Measurements from ENCODE around the gene CHD6. TPM values are rescaled to one million over a fixed set of nuclear protein-coding genes. Genes with fewer than 3 reads are reported as not detected.

Gene CHD6
- total and polyA plus RNA-seq, 2 experiments from 2014 or later, result 41.0 to 158 TPM

GRCh38 chr20:41367956-41368355 lies 250.2 kb downstream of the CHD6 start:
- peaks cover 23% of the 10 kb centered on the region for H3K9me3 Mint-ChIP-seq
- H3K4me1 Mint-ChIP-seq, result peaks cover 11% of the 10 kb centered on the region
- Histone ChIP-seq H3K4me3 (no peak overlapping the region), H3F3A (replicated peaks; ENCODE audit: low read depth) (peaks cover 7% of the 10 kb centered on the region; the same call in 1 of the 2 replicates), H3K27me3 (ENCODE audit: insufficient read depth) (peaks cover 56% of the 10 kb centered on the region), H3K27ac (ENCODE audit: low read depth) (no peak overlapping the region), H3K79me2 (replicated peaks; ENCODE audit: insufficient read depth) (no peaks in the 10 kb centered on the region), H2AFZ (no peak overlapping the region), H4K20me1 (replicated peaks; ENCODE audit: insufficient read depth) (no peaks in the 10 kb centered on the region), H3K4me2 (no peak overlapping the region), H3K36me3 (ENCODE audit: insufficient read depth) (no peaks in the 10 kb centered on the region), H3K4me1 (ENCODE audit: insufficient read depth) (peaks cover 5% of the 10 kb centered on the region; the same call in 1 of the 2 replicates), H3K9me2 (ENCODE audit: insufficient read depth) (no peaks in the 10 kb centered on the region)
- H3K27ac Mint-ChIP-seq, result no peak overlapping the region
- DNase-seq (ENCODE audit: low spot score), result no peak
- H3K4me3 Mint-ChIP-seq, result peak overlapping the region; percentile 4; the same call in 1 of the 3 replicates
- no peak for ATAC-seq
- TF ChIP-seq POLR2AphosphoS5 (IDR thresholded peaks at IDR 0.05; ENCODE audit: low read depth), result no peak
- no peak for TF ChIP-seq CREB1 (CRISPR knock-in tag; IDR thresholded peaks at IDR 0.05; ENCODE audit: low read depth)
- TF ChIP-seq REST (IDR thresholded peaks at IDR 0.05; ENCODE audit: unreplicated experiment), result no peak
- TF ChIP-seq CTCF (conservative IDR thresholded peaks at IDR 0.05; ENCODE audit: low read depth in 2 of 2), result 0 out of 4 replicates have a peak, but pooled peaks of 1 of the 2 experiments have one; percentile 2
- TF ChIP-seq JUNB (IDR thresholded peaks at IDR 0.05; ENCODE audit: unreplicated experiment), result no peak
- H3K27me3 Mint-ChIP-seq (ENCODE audit: insufficient read depth, low read depth, poor library complexity), result peaks cover 36% of the 10 kb centered on the region
- H3K36me3 Mint-ChIP-seq (ENCODE audit: low read depth), result peaks cover 15% of the 10 kb centered on the region

GRCh38 chr20:41367393-41367695 lies 250.8 kb downstream of the CHD6 start:
- DNase-seq (ENCODE audit: low spot score), result peak; percentile 45
- H3K27me3 ChIP-seq (ENCODE audit: insufficient read depth), result peaks cover 56% of the 10 kb centered on the region

More at GRCh38 chr20:41367393-41367695, 250.8 kb downstream of the CHD6 start:
- H3F3A ChIP-seq (replicated peaks; ENCODE audit: low read depth), result peaks cover 7% of the 10 kb centered on the region; the same call in 1 of the 2 replicates
- Mint-ChIP-seq H3K4me3 (peak overlapping the region; percentile 80), H3K27ac (no peak overlapping the region), H3K9me3 (peaks cover 17% of the 10 kb centered on the region), H3K36me3 (ENCODE audit: low read depth) (peaks cover 11% of the 10 kb centered on the region), H3K27me3 (ENCODE audit: insufficient read depth, low read depth, poor library complexity) (peaks cover 36% of the 10 kb centered on the region), H3K4me1 (peaks cover 11% of the 10 kb centered on the region)
- peak overlapping the region; percentile 98 for H2AFZ ChIP-seq
- peak overlapping the region; percentile 76 for H3K4me3 ChIP-seq
- no peaks in the 10 kb centered on the region for H4K20me1 ChIP-seq (replicated peaks; ENCODE audit: insufficient read depth)
- TF ChIP-seq CREB1 (CRISPR knock-in tag; IDR thresholded peaks at IDR 0.05; ENCODE audit: low read depth) (no peak), ZNF462 (CRISPR knock-in tag; IDR thresholded peaks at IDR 0.05) (no peak)
- peak; percentile 49 for ATAC-seq
- no peaks in the 10 kb centered on the region for H3K79me2 ChIP-seq (replicated peaks; ENCODE audit: insufficient read depth)
- H3K4me2 ChIP-seq, result peak overlapping the region; percentile 91
- H3K4me1 ChIP-seq (ENCODE audit: insufficient read depth), result peaks cover 5% of the 10 kb centered on the region; the same call in 1 of the 2 replicates
- no peaks in the 10 kb centered on the region for H3K36me3 ChIP-seq (ENCODE audit: insufficient read depth)
- H3K9me2 ChIP-seq (ENCODE audit: insufficient read depth), result no peaks in the 10 kb centered on the region
- H3K27ac ChIP-seq (ENCODE audit: low read depth), result no peak overlapping the region
